Heart right ventricle (tissue), 16 donors: ENCODE results near the gene CLCN2. TPM values are rescaled to one million over a fixed set of nuclear protein-coding genes. Genes with fewer than 3 reads are reported as not detected.
A peak's percentile ranks its signal among the peaks of the same experiment; 100 is the strongest.

Source experiments
- ATAC-seq, 8 donors: fragments of 200-7000 bp; cut with Tn5 transposase; one replicate each; pipeline ENCODE4 v1.9.1; 2020; ENCODE audit warnings: mild to moderate bottlenecking in 8 of 8, moderate library complexity in 8 of 8, moderate number of reproducible peaks in 1 of 8
- DNase-seq, 2 donors: peaks; one replicate each; pipeline ENCODE4 v3.0.0-alpha.2; 2020
- H3K27ac ChIP-seq, 10 donors: fragments of 200-600 bp; sonication (generic) in 2 of 10; one replicate each; pipeline versions ENCODE4 v1.5.0 to v1.8.0; 2020 to 2022; ENCODE audit warnings: mild to moderate bottlenecking in 3 of 10
- H3K27me3 ChIP-seq, 7 donors: fragments of 200-600 bp; one replicate each; pipeline ENCODE4 v1.8.0; 2021 to 2022; ENCODE audit warnings: mild to moderate bottlenecking in 2 of 7
- H3K36me3 ChIP-seq, 9 donors: fragments of 200-600 bp; sonication (generic) in 1 of 9; one replicate each; pipeline versions ENCODE4 v1.5.0 to v1.8.0; 2020 to 2022; ENCODE audit warnings: mild to moderate bottlenecking in 2 of 9
- H3K4me1 ChIP-seq, 9 donors: fragments of 200-600 bp; sonication (generic) in 1 of 9; one replicate each; pipeline versions ENCODE4 v1.5.0 to v1.8.0; 2020 to 2022; ENCODE audit warnings: mild to moderate bottlenecking in 4 of 9
- H3K4me3 ChIP-seq, 10 donors: fragments of 200-600 bp; sonication (generic) in 2 of 10; one replicate each; pipeline versions ENCODE4 v1.5.0 to v1.8.0; 2020 to 2022; ENCODE audit warnings: mild to moderate bottlenecking in 7 of 10, moderate library complexity in 2 of 10
- H3K9me3 ChIP-seq, 11 donors: fragments of 200-600 bp in 10 of 11; sonication (generic) in 2 of 11; one replicate each; pipeline versions ENCODE4 v1.5.0 to v1.8.0; 2013 to 2022; ENCODE audit warnings: mild to moderate bottlenecking in 2 of 11, control low read depth in 1 of 11, moderate library complexity in 1 of 11
- whole genome bisulfite sequencing, 2 donors: extraction: QIAGEN DNeasy Blood & Tissue Kit; methylation state at CpG; one replicate each; pipeline ENCODE4 v1.1.7; 2013; ENCODE audit warnings: inconsistent platforms in 1 of 2; 5-methylcytosine and 5-hydroxymethylcytosine counted together
- intact Hi-C, 10 donors: fragments of 100-400 bp; cut with DNase I; formaldehyde crosslinking; loops; one replicate each; pipeline versions ENCODE4 v1.11.1 to v1.14.2; 2022
- polyA plus RNA-seq, 2 donors: library from polyadenylated mRNA; stranded (reverse); fragments of 200-250 nt; gene quantifications; one replicate each; pipeline ENCODE4 v1.2.3, GENCODE V29; 2013
- total RNA-seq, 10 donors: library from RNA; stranded (reverse); fragmentation: NEBNext Ultra II Directional in 3 of 10; extraction: Animal tissue kit (Norgen Biotek cat#: 25700) in 3 of 10; gene quantifications; one replicate each; pipeline versions ENCODE4 v1.2.1 to v1.2.4, GENCODE V29; 2021 to 2023
- TF ChIP-seq, protein P1 (sequence below), 9 donors: fragments of 200-600 bp; sonication (generic) in 2 of 9; IDR thresholded peaks; one replicate each; pipeline versions ENCODE4 v1.5.0 to v1.8.0; 2021 to 2022; ENCODE audit warnings: antibody characterized with exemption in 9 of 9, mild to moderate bottlenecking in 5 of 9, moderate library complexity in 1 of 9
- donor health status: Arrhythmogenic right ventricular cardiomyopathy.
- donor health status: ischemic (EF 13 %, LVEDD 7.1; RV severe dilation, severe dysfunction).
- donor health status: healthy with polysubstance abuse.
- donor health status: DM: no; HTN: yes; CAD: no.
- donor health status: DM: no; HTN: no; CAD: no.
- donor health status: ischemic (EF 25% LVEDD 6.9; RV normal size, moderate dysfunction).
- donor health status: ischemic (EF 25% LVEDD 5.7; RV mildly dilated, moderate dysfunction).
- donor health status: healthy.
- donor health status: DM: yes; HTN: yes; CAD: no.
- donor health status: Ischemic cardiomyopathy.
- donor health status: ischemic (EF 35%, LVEDD 5.7; RV mildly dilated, moderate dysfunction).
- donor health status: nonischemic (EF 11% LVEDD 7.7; RV severe dilation, severe dysfunction).
- donor health status: DM: yes; HTN: yes; CAD: no.
- donor health status: PGD.
- donor health status: ischemic (EF 29% LVEDD 5.4; RV normal size, mild dysfunction).
- donor health status: nonischemic (EF 23%, LVEDD 6.1; RV moderate dilation, normal function).

CLCN2 gene
- total and polyA plus RNA-seq, 12 donors, result 1.3 to 8.4 (median 2.4) TPM

DNA sequence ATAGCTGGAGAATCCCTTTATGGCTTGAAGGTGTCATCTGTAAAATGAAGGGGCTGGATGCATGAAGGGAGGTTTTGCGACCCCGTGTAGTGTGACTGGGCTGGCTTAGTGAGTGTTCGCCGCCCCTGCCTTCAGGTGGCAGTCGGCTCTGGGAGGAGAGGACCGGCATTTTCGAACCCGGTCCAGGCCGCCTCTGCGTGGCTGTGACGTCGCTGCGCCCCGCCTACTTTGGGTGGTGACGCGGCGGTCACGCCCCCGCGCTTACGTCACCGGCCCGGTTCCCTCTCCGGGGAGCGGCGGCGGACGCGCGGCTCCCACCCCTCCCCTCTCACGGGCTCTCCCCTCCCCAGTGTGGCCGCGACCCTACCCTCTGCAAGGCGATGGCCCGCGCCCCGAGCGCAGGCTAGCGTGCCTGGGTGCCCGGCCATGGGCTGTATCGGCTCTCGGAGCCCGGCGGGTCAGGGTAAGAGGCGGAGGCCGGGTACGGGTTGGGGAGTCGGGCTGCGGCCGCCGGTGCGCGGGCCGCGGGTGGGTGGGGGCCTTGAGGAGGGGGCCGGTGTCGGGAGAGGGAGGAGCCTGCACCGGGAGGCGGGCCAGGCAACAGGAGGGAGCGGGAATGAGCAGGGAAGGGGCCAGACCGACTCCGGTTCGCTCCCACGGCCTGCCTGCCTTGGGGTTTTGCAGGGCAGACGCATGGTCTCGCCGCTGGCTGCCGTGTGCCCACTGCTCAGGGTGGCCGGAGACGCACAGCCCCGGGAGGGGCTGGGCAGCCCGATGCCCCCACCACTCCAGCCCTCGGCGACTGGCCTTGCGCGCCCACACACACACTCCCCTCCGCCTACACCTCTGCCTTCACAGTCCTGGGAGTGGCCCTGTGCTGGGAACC, 25.5 kb downstream of the CLCN2 start:
- 0% methylated on average over 51 to 77 of the region's 77 CpGs for WGBS, 2 donors
- TF ChIP-seq, protein P1, sequence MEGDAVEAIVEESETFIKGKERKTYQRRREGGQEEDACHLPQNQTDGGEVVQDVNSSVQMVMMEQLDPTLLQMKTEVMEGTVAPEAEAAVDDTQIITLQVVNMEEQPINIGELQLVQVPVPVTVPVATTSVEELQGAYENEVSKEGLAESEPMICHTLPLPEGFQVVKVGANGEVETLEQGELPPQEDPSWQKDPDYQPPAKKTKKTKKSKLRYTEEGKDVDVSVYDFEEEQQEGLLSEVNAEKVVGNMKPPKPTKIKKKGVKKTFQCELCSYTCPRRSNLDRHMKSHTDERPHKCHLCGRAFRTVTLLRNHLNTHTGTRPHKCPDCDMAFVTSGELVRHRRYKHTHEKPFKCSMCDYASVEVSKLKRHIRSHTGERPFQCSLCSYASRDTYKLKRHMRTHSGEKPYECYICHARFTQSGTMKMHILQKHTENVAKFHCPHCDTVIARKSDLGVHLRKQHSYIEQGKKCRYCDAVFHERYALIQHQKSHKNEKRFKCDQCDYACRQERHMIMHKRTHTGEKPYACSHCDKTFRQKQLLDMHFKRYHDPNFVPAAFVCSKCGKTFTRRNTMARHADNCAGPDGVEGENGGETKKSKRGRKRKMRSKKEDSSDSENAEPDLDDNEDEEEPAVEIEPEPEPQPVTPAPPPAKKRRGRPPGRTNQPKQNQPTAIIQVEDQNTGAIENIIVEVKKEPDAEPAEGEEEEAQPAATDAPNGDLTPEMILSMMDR (IDR thresholded peaks at IDR 0.05), result no peak
- Histone ChIP-seq H3K4me3 (peak overlapping the region; percentile 51 to 96 (median 82)), H3K4me1 (peaks cover 18 to 65% (median 45%) of the 10 kb centered on the region in 9 donors), H3K27me3 (no peaks in the 10 kb centered on the region), H3K9me3 (no peaks in the 10 kb centered on the region), H3K27ac (peak overlapping the region; percentile 81 to 99 (median 96)), H3K36me3 (peaks cover 0 to 49% (median 34%) of the 10 kb centered on the region in 9 donors)
- intact Hi-C loops, result loop anchor here in 3 of 10 donors (2.0 to 10.0 kb wide), 4 partner anchors 21 to 151 kb away; partner anchors contain the start of genes ABCF3 (in 1 of the 3), EIF4G1 (in 1 of the 3) and PSMD2 (in 1 of the 3)
- peak; percentile 88 to 91 for DNase-seq
- ATAC-seq, result peak; percentile 63 to 75 (median 68)

DNA sequence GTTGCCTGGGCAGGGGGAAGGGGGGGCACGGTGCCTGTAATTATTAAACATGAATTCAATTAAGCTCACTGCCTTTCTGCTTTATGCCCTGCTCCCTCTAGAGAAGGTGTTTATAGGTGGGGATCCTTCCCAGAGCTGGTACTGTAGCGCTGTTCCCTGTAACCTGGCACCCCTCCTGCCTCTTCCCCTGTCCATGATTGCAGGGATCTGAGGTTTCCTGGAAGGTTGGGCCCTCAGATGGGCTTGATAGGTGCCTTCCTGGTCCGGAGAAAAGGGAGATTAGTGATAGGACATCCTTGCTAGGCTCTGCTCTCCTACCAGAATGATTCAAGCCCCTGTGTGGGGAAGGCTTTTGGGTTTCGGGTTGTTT, 26.1 kb downstream of the CLCN2 start:
- H3K4me3 ChIP-seq, result peak overlapping the region in 8 of 10 donors; percentile 58 to 96 (median 82)
- ATAC-seq, result no peak
- H3K9me3 ChIP-seq, result no peaks in the 10 kb centered on the region
- 55 to 60% methylated on average over 4 of the region's 4 CpGs for WGBS, 2 donors
- peaks cover 0 to 53% (median 40%) of the 10 kb centered on the region in 9 donors for H3K36me3 ChIP-seq
- peak overlapping the region; percentile 81 to 99 (median 96) for H3K27ac ChIP-seq
- H3K27me3 ChIP-seq, result no peaks in the 10 kb centered on the region
- TF ChIP-seq, protein P1 (IDR thresholded peaks at IDR 0.05), result no peak
- peaks cover 18 to 63% (median 45%) of the 10 kb centered on the region in 9 donors for H3K4me1 ChIP-seq
- intact Hi-C loops, result loop anchor here in 2 of 10 donors (2.0 to 10.0 kb wide), 2 partner anchors 20 to 150 kb away; partner anchors contain the start of genes ABCF3 (in 1 of the 2) and EIF4G1 (in 1 of the 2)
- DNase-seq, result no peak

DNA sequence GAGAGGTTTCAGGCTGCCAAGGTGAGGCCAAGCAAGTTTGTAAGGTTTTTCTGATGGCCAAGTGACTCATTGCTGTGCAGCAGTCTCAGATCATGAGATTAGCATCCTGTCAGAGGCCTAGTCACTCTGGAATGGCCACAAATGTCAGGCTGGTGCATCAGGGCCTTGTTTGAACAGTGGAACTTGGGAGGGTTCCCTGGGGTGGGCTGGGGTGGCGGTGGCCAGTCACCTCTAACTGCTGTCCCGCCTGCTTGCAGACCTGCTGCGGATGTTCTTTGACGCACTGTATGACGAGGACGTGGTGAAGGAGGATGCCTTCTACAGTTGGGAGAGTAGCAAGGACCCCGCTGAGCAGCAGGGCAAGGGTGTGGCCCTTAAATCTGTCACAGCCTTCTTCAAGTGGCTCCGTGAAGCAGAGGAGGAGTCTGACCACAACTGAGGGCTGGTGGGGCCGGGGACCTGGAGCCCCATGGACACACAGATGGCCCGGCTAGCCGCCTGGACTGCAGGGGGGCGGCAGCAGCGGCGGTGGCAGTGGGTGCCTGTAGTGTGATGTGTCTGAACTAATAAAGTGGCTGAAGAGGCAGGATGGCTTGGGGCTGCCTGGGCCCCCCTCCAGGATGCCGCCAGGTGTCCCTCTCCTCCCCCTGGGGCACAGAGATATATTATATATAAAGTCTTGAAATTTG, 26.8 kb downstream of the CLCN2 start:
- peaks cover 18 to 61% (median 45%) of the 10 kb centered on the region in 9 donors for H3K4me1 ChIP-seq
- no peaks in the 10 kb centered on the region for H3K9me3 ChIP-seq
- H3K36me3 ChIP-seq, result peaks cover 0 to 59% (median 47%) of the 10 kb centered on the region in 9 donors
- intact Hi-C loops, result loop anchor here in 2 of 10 donors (2.0 to 10.0 kb wide), 2 partner anchors 20 to 150 kb away; partner anchors contain the start of genes ABCF3 (in 1 of the 2) and EIF4G1 (in 1 of the 2)
- no peak for DNase-seq
- H3K27ac ChIP-seq, result peak overlapping the region in 8 of 10 donors; percentile 94 to 99 (median 96)
- H3K4me3 ChIP-seq, result no peak overlapping the region
- 84 to 87% methylated on average over 15 of the region's 15 CpGs for WGBS, 2 donors
- H3K27me3 ChIP-seq, result no peaks in the 10 kb centered on the region
- TF ChIP-seq, protein P1 (IDR thresholded peaks at IDR 0.05), result no peak
- no peak for ATAC-seq

DNA sequence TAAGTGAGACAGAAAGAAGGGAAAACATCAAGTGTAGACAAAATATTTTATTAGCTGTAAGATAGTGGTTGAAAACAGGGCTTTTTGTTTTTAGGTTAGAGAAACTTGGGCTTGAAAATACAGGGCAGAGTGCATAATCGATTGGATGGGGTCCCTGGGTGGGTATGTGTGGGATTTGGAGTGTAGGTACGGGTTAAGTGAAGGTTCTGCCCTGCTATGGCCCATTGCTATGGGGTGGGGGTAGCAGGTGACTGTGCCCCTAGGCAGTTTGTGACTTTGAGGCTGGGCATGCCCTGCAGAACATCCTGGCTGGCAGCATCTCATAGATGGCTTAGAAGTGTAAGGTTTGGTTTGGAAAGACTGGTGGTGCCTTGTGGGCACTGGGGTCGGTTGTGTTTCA, 27.7 kb downstream of the CLCN2 start:
- DNase-seq (no peak), ATAC-seq (no peak)
- TF ChIP-seq, protein P1 (IDR thresholded peaks at IDR 0.05), result no peak
- 84 to 85% methylated on average over 3 of the region's 3 CpGs for WGBS, 2 donors
- H3K36me3 ChIP-seq, result peaks cover 0 to 68% (median 56%) of the 10 kb centered on the region in 9 donors
- H3K27ac ChIP-seq, result peak overlapping the region in 2 of 10 donors; percentile 34 to 47
- H3K4me1 ChIP-seq, result peaks cover 12 to 52% (median 37%) of the 10 kb centered on the region in 9 donors
- H3K4me3 ChIP-seq, result no peak overlapping the region
- intact Hi-C loops, result loop anchor here in 2 of 10 donors (2.0 to 10.0 kb wide), 2 partner anchors 19 to 149 kb away; partner anchors contain the start of genes ABCF3 (in 1 of the 2) and EIF4G1 (in 1 of the 2)
- H3K9me3 ChIP-seq, result no peaks in the 10 kb centered on the region
- H3K27me3 ChIP-seq, result no peaks in the 10 kb centered on the region
